CMK (cell line): ENCODE results near the gene RNH1.
A peak's percentile ranks its signal among the peaks of the same experiment; 100 is the strongest.

ENCODE experiments used
- DNase-seq: peaks from one replicate; pipeline ENCODE4 v3.0.0-alpha.2; 2010; ENCODE audit warnings: low read depth

Gene RNH1

GRCh38 chr11:459511-460220 lies 47.4 kb downstream of the RNH1 start:
- DNase-seq: no peak

GRCh38 chr11:457111-457760 lies 49.8 kb downstream of the RNH1 start:
- no peak for DNase-seq

GRCh38 chr11:456533-456932 lies 50.5 kb downstream of the RNH1 start:
- DNase-seq: no peak

GRCh38 chr11:455566-456147 lies 51.4 kb downstream of the RNH1 start:
- DNase-seq: no peak

GRCh38 chr11:454801-455565 lies 52.1 kb downstream of the RNH1 start:
- no peak for DNase-seq

GRCh38 chr11:454043-454442 lies 53.0 kb downstream of the RNH1 start:
- DNase-seq: no peak

- DNase-seq: no peak
Measured at GRCh38 chr11:453564-453963, 53.5 kb downstream of the RNH1 start.

GRCh38 chr11:452916-453527 lies 54.0 kb downstream of the RNH1 start:
- DNase-seq: no peak

- DNase-seq: no peak
Measured at GRCh38 chr11:452203-452744, 54.8 kb downstream of the RNH1 start.

- no peak for DNase-seq
Measured at GRCh38 chr11:451738-452137, 55.3 kb downstream of the RNH1 start.

GRCh38 chr11:450809-451451 lies 56.1 kb downstream of the RNH1 start:
- no peak for DNase-seq

GRCh38 chr11:449889-450808 lies 56.9 kb downstream of the RNH1 start, which contains the start of gene PTDSS2:
Gene PTDSS2 (plus strand): TSS chr11:450279. CDS start chr11:450456, 177 bp downstream.
- peak; percentile 82 for DNase-seq

- DNase-seq: peak; percentile 58
Measured at GRCh38 chr11:447923-448731, 58.9 kb downstream of the RNH1 start.

- DNase-seq: no peak
Measured at GRCh38 chr11:446891-447290, 60.2 kb downstream of the RNH1 start.

- no peak for DNase-seq
Measured at GRCh38 chr11:445765-446588, 61.1 kb downstream of the RNH1 start.
